Erythroblast (primary cell): ENCODE measurements around the gene DHX40.

Experiments used
- GATA1 ChIP-seq: IDR thresholded peaks from 2 replicates; pipeline ENCODE4 v1.6.1; 2011; ENCODE audit warnings: low read depth, mild to moderate bottlenecking, control low read depth, low read length, moderate library complexity
- POLR2A ChIP-seq: IDR thresholded peaks from 2 replicates; pipeline ENCODE4 v1.6.1; 2011; ENCODE audit warnings: mild to moderate bottlenecking, low read length

- TF ChIP-seq POLR2A (no peak), GATA1 (no peak)
Measured at GRCh38 chr17:59525668-59526067, 39.7 kb upstream of the DHX40 start.
